ENCODE data around the gene MCFD2. TPM values are rescaled to one million over a fixed set of nuclear protein-coding genes. Genes with fewer than 3 reads are reported as not detected.
A peak's percentile ranks its signal among the peaks of the same experiment; 100 is the strongest.

The MCFD2 gene
- total RNA-seq, 4 donors from 2014 or later = 131 to 223 (median 169) TPM

- Histone ChIP-seq H3K9me3 (no peaks in the 10 kb centered on the region), H3K27ac (no peak overlapping the region), H3K36me3 (no peaks in the 10 kb centered on the region), H3K4me1 (no peaks in the 10 kb centered on the region), H3K27me3 (no peaks in the 10 kb centered on the region), H3K4me3 (replicated peaks in 1 of 3) (no peak overlapping the region)
- intact Hi-C loops (cut with DNase I) = no loop called here
- 95 to 97% methylated on average over 4 of the region's 4 CpGs for WGBS, 2 donors
- no peak for DNase-seq
- no peak for TF ChIP-seq CTCF (IDR thresholded peaks at IDR 0.05)
- no peak for TF ChIP-seq POLR2A (IDR thresholded peaks at IDR 0.05)
These were observed 7.0 kb upstream of the MCFD2 start for GRCh38 chr2:46922606-46923005.

- peaks cover 0 to 3% of the 10 kb centered on the region in 2 donors for H3K4me1 ChIP-seq
- intact Hi-C loops (cut with DNase I) = no loop called here
- H3K36me3 ChIP-seq = no peaks in the 10 kb centered on the region
- H3K9me3 ChIP-seq = no peaks in the 10 kb centered on the region
- DNase-seq = no peak
- H3K27ac ChIP-seq = no peak overlapping the region
- TF ChIP-seq CTCF (IDR thresholded peaks at IDR 0.05) (no peak), POLR2A (IDR thresholded peaks at IDR 0.05) (no peak)
- no peak overlapping the region for H3K4me3 ChIP-seq (replicated peaks in 1 of 3)
- WGBS, 2 donors = 88 to 94% methylated on average over 11 of the region's 11 CpGs
- H3K27me3 ChIP-seq = no peaks in the 10 kb centered on the region
These were observed 6.3 kb upstream of the MCFD2 start for GRCh38 chr2:46921676-46922448.

- DNase-seq = no peak
- H3K4me1 ChIP-seq = peaks cover 16 to 28% of the 10 kb centered on the region in 2 donors
- no peaks in the 10 kb centered on the region for H3K9me3 ChIP-seq
- H3K27me3 ChIP-seq = no peaks in the 10 kb centered on the region
- intact Hi-C loops (cut with DNase I) = loop anchor here (10.0 kb wide), 1 partner anchor 407 kb away; no protein-coding TSS in a partner anchor
- H3K36me3 ChIP-seq = no peaks in the 10 kb centered on the region
- no peak overlapping the region for H3K4me3 ChIP-seq (replicated peaks in 1 of 3)
- no peak for TF ChIP-seq POLR2A (IDR thresholded peaks at IDR 0.05)
- H3K27ac ChIP-seq = no peak overlapping the region
These were observed 2.0 kb upstream of the MCFD2 start for GRCh38 chr2:46917628-46918027.

GRCh38 chr2:46915811-46916630, 415 bp upstream of the MCFD2 start:
- H3K27me3 ChIP-seq = no peaks in the 10 kb centered on the region
- H3K4me3 ChIP-seq (replicated peaks in 1 of 3) = peak overlapping the region; percentile 84 to 99 (median 87)
- intact Hi-C loops (cut with DNase I) = loop anchor here (10.0 kb wide), 1 partner anchor 409 kb away; no protein-coding TSS in a partner anchor
- 1 to 3% methylated on average over 17 to 34 of the region's 55 CpGs for WGBS, 2 donors
- H3K27ac ChIP-seq = peak overlapping the region; percentile 94 to 98 (median 97)
- no peaks in the 10 kb centered on the region for H3K9me3 ChIP-seq
- H3K36me3 ChIP-seq = no peaks in the 10 kb centered on the region
- peak in 1 of 2 donors; percentile 89 for TF ChIP-seq POLR2A (IDR thresholded peaks at IDR 0.05)
- peak in 1 of 6 experiments; percentile 3 for TF ChIP-seq CTCF (IDR thresholded peaks at IDR 0.05)
- peaks cover 19 to 32% of the 10 kb centered on the region in 2 donors for H3K4me1 ChIP-seq
- DNase-seq = peak; percentile 98 to 99

- no peaks in the 10 kb centered on the region for H3K27me3 ChIP-seq
- DNase-seq = no peak
- 37% methylated on average over 11 of the region's 11 CpGs for WGBS, 2 donors
- no peak for TF ChIP-seq CTCF (IDR thresholded peaks at IDR 0.05)
- TF ChIP-seq POLR2A (IDR thresholded peaks at IDR 0.05) = no peak
- peak overlapping the region; percentile 72 to 99 (median 84) for H3K4me3 ChIP-seq (replicated peaks in 1 of 3)
- peaks cover 0 to 3% of the 10 kb centered on the region in 2 donors for H3K36me3 ChIP-seq
- intact Hi-C loops (cut with DNase I) = loop anchor here (10.0 kb wide), 1 partner anchor 410 kb away; no protein-coding TSS in a partner anchor
- peak overlapping the region; percentile 94 to 98 (median 97) for H3K27ac ChIP-seq
- H3K4me1 ChIP-seq = peaks cover 19 to 42% of the 10 kb centered on the region in 2 donors
- H3K9me3 ChIP-seq = no peaks in the 10 kb centered on the region
These were observed 902 bp downstream of the MCFD2 start for GRCh38 chr2:46914578-46915230.
